Liver (tissue), 9 donors: ENCODE results near the gene SFXN5. TPM values are rescaled to one million over a fixed set of nuclear protein-coding genes. Genes with fewer than 3 reads are reported as not detected.

Source experiments
- DNase-seq: peaks from one replicate; pipeline ENCODE4 v3.0.0-alpha.2; 2017; ENCODE audit warnings: low spot score
- H3K27ac ChIP-seq, 2 donors: one replicate each; pipeline ENCODE4 v1.7.0; 2013; ENCODE audit warnings: inconsistent platforms in 2 of 2, low read length in 2 of 2, control low read depth in 1 of 2, low read depth in 1 of 2, mild to moderate bottlenecking in 1 of 2
- H3K27me3 ChIP-seq, 4 donors: one replicate each; pipeline versions ENCODE4 v1.6.1 to v1.7.0; 2013; ENCODE audit warnings: low read length in 3 of 4, inconsistent platforms in 1 of 4, mild to moderate bottlenecking in 1 of 4, moderate library complexity in 1 of 4; ENCODE audit not compliant: control insufficient read depth in 4 of 4, insufficient read depth in 4 of 4
- H3K36me3 ChIP-seq, 4 donors: one replicate each; pipeline versions ENCODE4 v1.6.1 to v1.7.0; 2013; ENCODE audit warnings: low read length in 3 of 4, mild to moderate bottlenecking in 3 of 4, low read depth in 1 of 4, moderate library complexity in 1 of 4; ENCODE audit not compliant: control insufficient read depth in 4 of 4, insufficient read depth in 3 of 4
- H3K4me1 ChIP-seq, 4 donors: one replicate each; pipeline versions ENCODE4 v1.6.1 to v1.7.0; 2013; ENCODE audit warnings: low read length in 3 of 4, mild to moderate bottlenecking in 3 of 4, moderate library complexity in 1 of 4; ENCODE audit not compliant: control insufficient read depth in 4 of 4, insufficient read depth in 4 of 4
- H3K4me3 ChIP-seq, 3 donors: one replicate each; pipeline versions ENCODE4 v1.6.1 to v1.7.0; 2013; ENCODE audit warnings: low read length in 3 of 3, control low read depth in 1 of 3, low read depth in 1 of 3, mild to moderate bottlenecking in 1 of 3
- H3K9ac ChIP-seq, 2 donors: one replicate each; pipeline ENCODE4 v1.7.0; 2013; ENCODE audit warnings: low read length in 2 of 2, mild to moderate bottlenecking in 2 of 2, moderate library complexity in 2 of 2, control low read depth in 1 of 2, low read depth in 1 of 2
- H3K9me3 ChIP-seq, 4 donors: one replicate each; pipeline versions ENCODE4 v1.6.1 to v1.7.0; 2013; ENCODE audit warnings: low read length in 3 of 4; ENCODE audit not compliant: control insufficient read depth in 4 of 4
- CTCF ChIP-seq: fragments of 150-350 bp; IDR thresholded peaks from 2 replicates; pipeline ENCODE4 v1.5.1; 2017; ENCODE audit warnings: improper control_type of control experiment, low read depth, low read length; ENCODE audit not compliant: missing input control
- EGR1 ChIP-seq, 2 donors: IDR thresholded peaks; 2 replicates each; pipeline ENCODE4 v1.6.1; 2016 to 2018; ENCODE audit warnings: antibody characterized with exemption in 2 of 2, low read depth in 2 of 2
- FOXA1 ChIP-seq: IDR thresholded peaks from 2 replicates; pipeline ENCODE4 v1.6.1; 2016; ENCODE audit warnings: antibody characterized with exemption
- FOXA2 ChIP-seq: IDR thresholded peaks from 2 replicates; pipeline ENCODE4 v1.6.1; 2016; ENCODE audit warnings: antibody characterized with exemption
- GABPA ChIP-seq, 2 donors: IDR thresholded peaks in 1 of 2; conservative IDR thresholded peaks in 1 of 2; 2 replicates each; pipeline ENCODE4 v1.6.1; 2016; ENCODE audit warnings: antibody characterized with exemption in 2 of 2, mild to moderate bottlenecking in 1 of 2, moderate library complexity in 1 of 2
- HNF4A ChIP-seq, 2 donors: conservative IDR thresholded peaks; 2 replicates each; pipeline ENCODE4 v1.6.1; 2016; ENCODE audit warnings: antibody characterized with exemption in 2 of 2, mild to moderate bottlenecking in 2 of 2
- HNF4G ChIP-seq: IDR thresholded peaks from 2 replicates; pipeline ENCODE4 v1.6.1; 2016; ENCODE audit warnings: antibody characterized with exemption
- JUND ChIP-seq, 2 donors: IDR thresholded peaks; 2 replicates each; pipeline ENCODE4 v1.6.1; 2016; ENCODE audit warnings: antibody characterized with exemption in 2 of 2
- MAX ChIP-seq: IDR thresholded peaks from 2 replicates; pipeline ENCODE4 v1.6.1; 2016; ENCODE audit warnings: antibody characterized with exemption
- NR2F2 ChIP-seq: IDR thresholded peaks from 2 replicates; pipeline ENCODE4 v1.6.1; 2016; ENCODE audit warnings: antibody characterized with exemption
- RAD21 ChIP-seq, 2 donors: IDR thresholded peaks; 2 replicates each; pipeline ENCODE4 v1.6.1; 2016; ENCODE audit warnings: antibody characterized with exemption in 2 of 2, mild to moderate bottlenecking in 2 of 2
- REST ChIP-seq: IDR thresholded peaks from 2 replicates; pipeline ENCODE4 v1.6.1; 2016; ENCODE audit warnings: antibody characterized with exemption, mild to moderate bottlenecking
- RXRA ChIP-seq, 2 donors: IDR thresholded peaks; 2 replicates each; pipeline ENCODE4 v1.6.1; 2017 to 2018; ENCODE audit warnings: antibody characterized with exemption in 2 of 2, mild to moderate bottlenecking in 1 of 2
- TAF1 ChIP-seq: conservative IDR thresholded peaks from 2 replicates; pipeline ENCODE4 v1.6.1; 2016; ENCODE audit warnings: antibody characterized with exemption, mild to moderate bottlenecking
- YY1 ChIP-seq: IDR thresholded peaks from 2 replicates; pipeline ENCODE4 v1.6.1; 2016; ENCODE audit warnings: antibody characterized with exemption, mild to moderate bottlenecking
- ZBTB33 ChIP-seq: IDR thresholded peaks from 2 replicates; pipeline ENCODE4 v1.6.1; 2016; ENCODE audit warnings: antibody characterized with exemption
- WGBS: extraction: QIAGEN DNeasy Blood & Tissue Kit; methylation state at CpG from one replicate; pipeline ENCODE4 v1.1.7; 2013; 5-methylcytosine and 5-hydroxymethylcytosine counted together
- polyA plus RNA-seq, 2 donors: library from polyadenylated mRNA; stranded (reverse) in 1 of 2; unstranded in 1 of 2; fragments of 200-250 nt in 1 of 2; fragments of >200 nt in 1 of 2; fragmentation: Nextera tagmentation in 1 of 2; extraction: Ambion mirVana in 1 of 2; gene quantifications; one replicate each; pipeline versions ENCODE4 v1.2.1 to v1.2.3, GENCODE V29; 2013 to 2015
- total RNA-seq, 2 donors: library from RNA; depleted of rRNA; stranded (reverse); fragments of >200 nt; gene quantifications; one replicate each; pipeline ENCODE4 v1.2.3, GENCODE V29; 2014
- donor health status: healthy.
- donor health status: healthy.
- donor health status: healthy.
- donor health status: healthy.
- donor health status: healthy.

SFXN5 gene
- total and polyA plus RNA-seq, 4 donors: 23.3 to 58.2 (median 29.5) TPM

- DNase-seq: no peak
- Histone ChIP-seq H3K27ac (no peak overlapping the region), H3K4me3 (no peak overlapping the region), H3K27me3 (no peaks in the 10 kb centered on the region), H3K9ac (no peak overlapping the region), H3K9me3 (no peaks in the 10 kb centered on the region), H3K36me3 (peaks cover 8 to 47% (median 19%) of the 10 kb centered on the region in 4 donors), H3K4me1 (no peaks in the 10 kb centered on the region)
- TF ChIP-seq ZBTB33: no peak
- no peak for TF ChIP-seq FOXA1
- TF ChIP-seq RXRA (IDR thresholded peaks at IDR 0.05): no peak
- no peak for TF ChIP-seq HNF4G
- TF ChIP-seq YY1: no peak
- TF ChIP-seq RAD21 (IDR thresholded peaks at IDR 0.05): no peak
- TF ChIP-seq JUND (IDR thresholded peaks at IDR 0.05): no peak
- no peak for TF ChIP-seq EGR1 (IDR thresholded peaks at IDR 0.05; ENCODE audit: low read depth in 2 of 2)
- TF ChIP-seq NR2F2: no peak
- TF ChIP-seq GABPA (IDR thresholded peaks at IDR 0.05 in 1 of 2, conservative IDR thresholded peaks at IDR 0.05 in 1 of 2): no peak
- TF ChIP-seq TAF1: no peak
- no peak for TF ChIP-seq FOXA2
- no peak for TF ChIP-seq REST
- no peak for TF ChIP-seq CTCF
- TF ChIP-seq MAX: no peak
- 89% methylated on average over 3 of the region's 3 CpGs for WGBS
Observed at GRCh38 chr2:72956936-72957335, 114.6 kb downstream of the SFXN5 start.

- Histone ChIP-seq H3K9me3 (no peaks in the 10 kb centered on the region), H3K27me3 (no peaks in the 10 kb centered on the region), H3K27ac (no peak overlapping the region), H3K36me3 (peaks cover 8 to 47% (median 19%) of the 10 kb centered on the region in 4 donors), H3K4me3 (no peak overlapping the region), H3K9ac (no peak overlapping the region), H3K4me1 (no peaks in the 10 kb centered on the region)
- TF ChIP-seq MAX (no peak), NR2F2 (no peak), GABPA (IDR thresholded peaks at IDR 0.05 in 1 of 2, conservative IDR thresholded peaks at IDR 0.05 in 1 of 2) (no peak), JUND (IDR thresholded peaks at IDR 0.05) (no peak), RXRA (IDR thresholded peaks at IDR 0.05) (no peak), TAF1 (no peak), HNF4A (conservative IDR thresholded peaks at IDR 0.05) (no peak)
- no peak for DNase-seq
- 97% methylated on average over 2 of the region's 2 CpGs for WGBS
Observed at GRCh38 chr2:72956050-72956395, 115.5 kb downstream of the SFXN5 start.
